Lower leg skin (tissue), 3 donors: Measurements from ENCODE around the gene HOXD11.

Experiments used
- CTCF ChIP-seq, 3 donors: fragments of 450-650 bp; IDR thresholded peaks; one replicate each; pipeline ENCODE4 v1.5.1; 2016; ENCODE audit warnings: antibody characterized with exemption in 3 of 3, mild to moderate bottlenecking in 3 of 3, moderate library complexity in 2 of 3
- POLR2A ChIP-seq, 2 donors: fragments of 450-650 bp; IDR thresholded peaks; one replicate each; pipeline ENCODE4 v1.6.1; 2016 to 2017; ENCODE audit warnings: antibody characterized with exemption in 2 of 2, mild to moderate bottlenecking in 1 of 2, moderate library complexity in 1 of 2

- TF ChIP-seq POLR2A (IDR thresholded peaks at IDR 0.05): no peak
- TF ChIP-seq CTCF (IDR thresholded peaks at IDR 0.05): no peak
Measured at GRCh38 chr2:176138526-176138922, 31.4 kb downstream of the HOXD11 start.
